ENCODE measurements around the gene KRCC1.

Gene KRCC1

DNA sequence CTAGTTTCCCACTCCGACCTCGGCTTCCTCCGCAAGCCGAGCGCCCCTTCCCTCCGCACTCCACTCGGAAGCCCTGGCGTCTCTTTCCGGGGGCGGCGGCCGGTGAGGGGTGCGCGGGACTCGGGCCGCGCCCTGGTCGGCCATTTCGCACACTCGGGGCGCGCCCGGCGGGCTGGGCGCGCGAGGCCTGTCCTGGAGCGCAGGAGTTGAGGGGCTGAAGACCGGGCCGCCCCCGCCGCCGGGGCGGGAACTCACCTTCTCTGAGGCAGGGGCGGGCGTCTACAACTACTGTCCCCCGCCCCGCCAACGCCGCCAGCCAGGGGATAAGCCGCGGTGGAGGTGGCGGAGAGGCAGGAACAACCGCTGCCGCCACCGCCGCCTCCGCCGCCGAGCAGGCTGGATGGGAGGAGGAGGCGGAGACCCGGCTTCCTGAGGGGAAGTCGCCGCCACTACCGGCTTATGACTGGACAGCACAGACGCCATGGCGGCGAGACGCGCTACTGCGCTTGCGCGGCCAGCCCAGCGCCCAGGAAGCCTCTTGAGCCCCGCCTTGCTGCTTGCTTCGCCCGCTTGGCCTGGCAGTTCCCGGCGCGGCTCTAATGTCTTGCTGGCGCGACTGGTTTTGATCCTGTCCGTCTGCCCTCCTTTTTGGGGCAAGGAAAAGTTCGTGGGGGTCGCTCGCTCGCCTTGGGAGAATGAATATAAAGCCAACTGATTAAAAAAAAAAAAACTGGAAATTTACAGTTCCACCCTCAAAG, at the start of gene KRCC1:
Gene KRCC1 (minus strand): TSS at position 413 of the 758 bp plus-strand sequence. CDS start 27,220 bp downstream, outside the sequence.
- H3K9me3 ChIP-seq (ENCODE audit: control insufficient read depth, low read length): no peaks in the 10 kb centered on the region
- no peaks in the 10 kb centered on the region for H3K27me3 ChIP-seq (ENCODE audit: control insufficient read depth, insufficient read depth, low read length)
- H3K4me1 ChIP-seq (ENCODE audit: control insufficient read depth, insufficient read depth, low read length): peaks cover 8% of the 10 kb centered on the region
- no peaks in the 10 kb centered on the region for H3K36me3 ChIP-seq (ENCODE audit: control insufficient read depth, insufficient read depth, low read length)
- peak within 1 kb of the TSS; percentile 96 for H3K9ac ChIP-seq (ENCODE audit: low read length)
- peak within 1 kb of the TSS; percentile 49 for H3K4me3 ChIP-seq (ENCODE audit: low read length)

DNA sequence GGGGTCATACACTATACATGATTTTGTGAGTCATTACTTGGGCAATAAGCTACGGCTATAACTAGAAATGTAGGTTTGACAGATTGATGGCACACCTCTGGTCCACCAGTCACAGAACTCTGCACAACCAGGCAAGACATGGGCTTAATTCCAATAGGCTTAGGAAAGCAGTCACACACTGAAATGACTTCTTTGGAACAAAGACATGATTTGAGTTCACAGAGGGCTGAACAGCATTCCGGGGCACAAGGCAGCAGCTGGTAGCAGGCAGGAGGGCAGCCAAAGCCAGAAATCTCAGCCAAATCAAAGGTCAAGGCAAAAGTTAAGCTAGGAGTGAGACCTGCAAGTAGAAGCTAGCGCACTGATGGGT, 44.9 kb upstream of the KRCC1 start:
- H3K36me3 ChIP-seq (ENCODE audit: control insufficient read depth, insufficient read depth, low read length): no peaks in the 10 kb centered on the region
- no peak overlapping the region for H3K9ac ChIP-seq (ENCODE audit: low read length)
- no peaks in the 10 kb centered on the region for H3K9me3 ChIP-seq (ENCODE audit: control insufficient read depth, low read length)
- H3K4me1 ChIP-seq (ENCODE audit: control insufficient read depth, insufficient read depth, low read length): no peaks in the 10 kb centered on the region
- no peak overlapping the region for H3K4me3 ChIP-seq (ENCODE audit: low read length)
- H3K27me3 ChIP-seq (ENCODE audit: control insufficient read depth, insufficient read depth, low read length): no peaks in the 10 kb centered on the region

DNA sequence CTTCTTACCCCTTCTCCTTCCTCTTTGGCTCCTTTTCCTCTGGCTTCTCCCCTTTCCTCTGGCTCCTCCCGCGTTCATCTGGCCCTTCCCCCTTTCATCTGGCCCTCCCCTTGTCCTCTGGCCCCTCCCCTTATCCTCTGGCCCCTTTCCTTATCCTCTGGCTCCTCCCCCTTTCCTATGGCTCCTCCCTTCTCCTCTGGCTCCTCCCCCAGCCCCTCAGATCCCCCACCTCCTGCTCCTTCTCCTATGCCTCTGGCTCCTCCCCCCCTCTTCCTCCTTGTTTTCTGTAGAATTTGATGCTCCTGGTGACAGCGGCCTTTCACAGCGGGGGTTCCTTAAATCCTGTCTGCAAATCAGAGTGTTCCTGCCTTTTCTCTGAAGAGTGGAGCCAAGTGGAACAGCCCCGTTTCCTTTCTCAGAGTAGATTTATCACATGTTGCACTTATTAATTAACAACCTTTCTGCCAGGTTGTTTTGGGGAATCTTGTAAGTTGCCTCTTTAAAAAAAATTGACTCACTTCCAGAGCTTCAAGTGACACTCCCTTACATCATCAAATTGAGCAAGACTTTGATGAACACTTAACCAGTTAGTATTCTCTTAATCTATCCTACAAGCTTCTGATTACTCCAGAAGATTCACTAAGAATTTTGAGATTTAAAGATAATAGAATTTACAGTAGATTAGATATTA, 44.4 kb upstream of the KRCC1 start:
- H3K27me3 ChIP-seq (ENCODE audit: control insufficient read depth, insufficient read depth, low read length): no peaks in the 10 kb centered on the region

DNA sequence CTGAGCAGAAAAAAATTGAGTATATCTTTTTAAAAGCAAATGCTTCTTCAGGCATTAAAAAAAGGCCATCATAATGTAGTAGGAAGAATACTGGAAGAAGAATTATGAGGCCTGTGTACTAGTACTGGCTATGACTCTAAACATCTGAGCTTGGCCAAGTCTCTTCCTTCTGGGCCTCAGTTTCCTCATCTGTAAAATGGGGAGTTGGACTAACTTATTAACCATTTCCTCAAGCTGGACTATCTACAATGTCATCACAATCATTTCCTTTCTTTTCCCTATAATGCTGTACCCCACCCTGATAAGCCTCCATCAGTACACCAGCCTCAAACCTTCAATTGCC, 42.9 kb upstream of the KRCC1 start:
- Histone ChIP-seq H3K36me3 (ENCODE audit: control insufficient read depth, insufficient read depth, low read length) (no peaks in the 10 kb centered on the region), H3K9me3 (ENCODE audit: control insufficient read depth, low read length) (no peaks in the 10 kb centered on the region), H3K4me1 (ENCODE audit: control insufficient read depth, insufficient read depth, low read length) (no peaks in the 10 kb centered on the region), H3K27me3 (ENCODE audit: control insufficient read depth, insufficient read depth, low read length) (no peaks in the 10 kb centered on the region), H3K4me3 (ENCODE audit: low read length) (no peak overlapping the region), H3K9ac (ENCODE audit: low read length) (no peak overlapping the region)

More for the DNA sequence above, 44.4 kb upstream of the KRCC1 start:
- Histone ChIP-seq H3K9me3 (ENCODE audit: control insufficient read depth, low read length) (no peaks in the 10 kb centered on the region), H3K4me1 (ENCODE audit: control insufficient read depth, insufficient read depth, low read length) (no peaks in the 10 kb centered on the region), H3K4me3 (ENCODE audit: low read length) (no peak overlapping the region), H3K36me3 (ENCODE audit: control insufficient read depth, insufficient read depth, low read length) (no peaks in the 10 kb centered on the region), H3K9ac (ENCODE audit: low read length) (no peak overlapping the region)

DNA sequence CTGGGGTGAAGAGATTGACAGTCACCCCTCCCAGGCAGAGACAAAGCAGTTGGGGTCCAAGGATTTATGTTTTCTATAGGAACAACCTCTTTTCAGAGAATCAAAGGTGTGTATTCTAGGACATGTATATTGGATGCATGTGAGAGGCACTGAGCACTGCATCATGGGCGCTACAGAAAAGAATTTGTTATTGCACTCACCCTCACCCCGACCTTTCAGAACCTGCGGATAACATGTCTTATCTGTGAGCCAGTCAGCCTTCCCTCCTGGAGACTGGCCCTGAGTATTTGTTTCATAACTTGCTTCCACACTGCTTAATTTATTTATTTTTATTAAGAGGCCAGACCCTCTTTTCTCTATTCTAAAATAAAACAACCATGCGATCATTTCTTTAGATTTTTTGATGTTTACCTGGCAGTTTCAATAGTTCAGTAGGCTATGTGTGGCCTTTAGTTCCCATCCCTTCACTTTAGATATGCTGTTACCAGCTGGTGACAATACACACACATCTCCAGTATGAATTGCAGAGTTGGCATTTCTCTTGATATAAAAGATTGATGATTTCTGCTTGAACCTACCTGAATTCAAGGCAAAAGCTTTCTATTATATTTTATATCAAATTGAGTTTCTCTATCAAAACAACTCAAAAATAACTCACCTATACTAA, 42.4 kb upstream of the KRCC1 start:
- no peak overlapping the region for H3K9ac ChIP-seq (ENCODE audit: low read length)
- no peak overlapping the region for H3K4me3 ChIP-seq (ENCODE audit: low read length)
- no peaks in the 10 kb centered on the region for H3K9me3 ChIP-seq (ENCODE audit: control insufficient read depth, low read length)
- no peaks in the 10 kb centered on the region for H3K36me3 ChIP-seq (ENCODE audit: control insufficient read depth, insufficient read depth, low read length)
- no peaks in the 10 kb centered on the region for H3K27me3 ChIP-seq (ENCODE audit: control insufficient read depth, insufficient read depth, low read length)
- H3K4me1 ChIP-seq (ENCODE audit: control insufficient read depth, insufficient read depth, low read length): no peaks in the 10 kb centered on the region

DNA sequence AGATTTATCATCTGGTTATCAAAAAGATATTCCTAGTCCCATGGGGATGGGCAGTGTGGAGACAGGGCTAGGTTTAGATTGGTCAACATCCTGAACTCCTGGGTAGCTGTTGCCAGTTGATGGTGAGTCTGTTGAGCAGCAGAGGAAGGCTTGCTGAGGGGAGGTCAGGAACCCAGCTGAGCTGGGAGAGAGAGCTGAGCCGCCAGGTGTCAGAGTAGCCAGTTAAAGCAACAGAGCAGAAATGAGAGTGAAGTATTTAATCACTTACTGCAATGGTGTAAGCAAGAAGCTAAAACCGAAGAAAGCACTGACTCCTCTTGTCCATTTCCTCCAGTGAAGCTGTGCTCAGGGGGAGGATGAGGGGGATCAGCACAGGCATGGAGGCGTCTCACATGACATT, 41.6 kb upstream of the KRCC1 start:
- H3K27me3 ChIP-seq (ENCODE audit: control insufficient read depth, insufficient read depth, low read length): no peaks in the 10 kb centered on the region
- no peak overlapping the region for H3K9ac ChIP-seq (ENCODE audit: low read length)
- H3K4me1 ChIP-seq (ENCODE audit: control insufficient read depth, insufficient read depth, low read length): no peaks in the 10 kb centered on the region
- no peak overlapping the region for H3K4me3 ChIP-seq (ENCODE audit: low read length)
- H3K36me3 ChIP-seq (ENCODE audit: control insufficient read depth, insufficient read depth, low read length): no peaks in the 10 kb centered on the region
- H3K9me3 ChIP-seq (ENCODE audit: control insufficient read depth, low read length): no peaks in the 10 kb centered on the region

DNA sequence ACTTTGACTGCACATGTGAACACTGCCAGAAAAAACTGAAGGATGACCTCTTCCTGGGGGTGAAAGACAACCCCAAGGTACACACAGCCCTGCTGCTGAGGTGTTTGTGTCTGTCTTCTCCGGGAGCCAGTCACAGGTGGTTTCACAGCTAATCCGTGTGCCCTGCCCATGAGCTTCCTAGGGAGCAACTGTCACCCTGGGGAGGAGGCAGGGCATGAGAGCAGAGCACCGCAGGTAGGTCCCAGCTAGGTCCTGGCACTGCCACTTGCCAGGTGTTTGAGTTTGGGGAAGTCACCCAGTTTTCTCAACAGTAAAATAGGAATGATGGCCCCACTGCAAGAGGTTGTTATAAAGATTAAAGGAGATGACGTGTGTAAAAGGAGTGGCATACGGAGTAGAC, 41.1 kb upstream of the KRCC1 start:
- H3K4me3 ChIP-seq (ENCODE audit: low read length): no peak overlapping the region
- H3K4me1 ChIP-seq (ENCODE audit: control insufficient read depth, insufficient read depth, low read length): no peaks in the 10 kb centered on the region
- no peaks in the 10 kb centered on the region for H3K27me3 ChIP-seq (ENCODE audit: control insufficient read depth, insufficient read depth, low read length)
- H3K36me3 ChIP-seq (ENCODE audit: control insufficient read depth, insufficient read depth, low read length): no peaks in the 10 kb centered on the region
- no peaks in the 10 kb centered on the region for H3K9me3 ChIP-seq (ENCODE audit: control insufficient read depth, low read length)
- no peak overlapping the region for H3K9ac ChIP-seq (ENCODE audit: low read length)

DNA sequence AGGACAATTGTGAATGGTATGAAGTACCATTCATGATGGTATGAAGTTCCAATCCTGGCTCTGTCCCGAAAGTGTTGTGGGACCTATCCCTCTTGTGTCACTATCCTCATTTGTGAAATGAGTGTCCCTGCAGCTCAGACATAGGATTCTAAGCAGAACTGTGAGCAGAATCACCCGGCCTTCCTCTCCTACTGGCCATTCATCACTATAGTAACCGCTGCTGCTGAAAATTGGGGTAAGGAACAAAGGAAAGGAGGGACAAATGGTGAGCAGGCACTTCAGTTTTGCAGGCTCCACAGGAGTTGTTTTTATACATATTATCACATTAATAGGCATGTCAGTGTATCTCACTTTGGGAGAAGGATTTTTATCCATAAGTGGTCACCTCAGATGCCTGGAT, 39.4 kb upstream of the KRCC1 start:
- no peak overlapping the region for H3K4me3 ChIP-seq (ENCODE audit: low read length)
- no peaks in the 10 kb centered on the region for H3K27me3 ChIP-seq (ENCODE audit: control insufficient read depth, insufficient read depth, low read length)
- H3K9me3 ChIP-seq (ENCODE audit: control insufficient read depth, low read length): no peaks in the 10 kb centered on the region
- no peaks in the 10 kb centered on the region for H3K4me1 ChIP-seq (ENCODE audit: control insufficient read depth, insufficient read depth, low read length)
- no peak overlapping the region for H3K9ac ChIP-seq (ENCODE audit: low read length)
- H3K36me3 ChIP-seq (ENCODE audit: control insufficient read depth, insufficient read depth, low read length): no peaks in the 10 kb centered on the region

DNA sequence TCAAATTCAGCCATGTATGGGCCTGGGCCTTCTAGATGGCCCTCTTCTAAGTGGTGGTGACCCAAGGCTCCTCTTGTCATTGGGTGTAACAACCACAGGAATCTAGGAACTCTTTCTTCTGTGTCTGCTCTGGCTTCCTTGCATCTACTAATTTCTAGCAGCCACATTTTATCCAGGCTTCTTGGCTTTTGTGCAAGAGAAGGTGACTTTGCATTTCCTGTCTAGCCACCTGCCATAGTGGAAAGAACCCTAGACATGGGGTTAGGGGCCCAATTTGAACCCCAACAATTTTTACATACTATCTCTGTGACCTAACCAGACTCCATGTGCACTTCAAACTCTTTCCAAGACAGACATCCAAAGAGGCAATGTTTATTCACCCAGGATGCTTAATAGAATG, 37.2 kb upstream of the KRCC1 start:
- H3K4me3 ChIP-seq (ENCODE audit: low read length): no peak overlapping the region
- H3K36me3 ChIP-seq (ENCODE audit: control insufficient read depth, insufficient read depth, low read length): no peaks in the 10 kb centered on the region
- no peaks in the 10 kb centered on the region for H3K9me3 ChIP-seq (ENCODE audit: control insufficient read depth, low read length)
- no peak overlapping the region for H3K9ac ChIP-seq (ENCODE audit: low read length)
- no peaks in the 10 kb centered on the region for H3K4me1 ChIP-seq (ENCODE audit: control insufficient read depth, insufficient read depth, low read length)
- no peaks in the 10 kb centered on the region for H3K27me3 ChIP-seq (ENCODE audit: control insufficient read depth, insufficient read depth, low read length)

DNA sequence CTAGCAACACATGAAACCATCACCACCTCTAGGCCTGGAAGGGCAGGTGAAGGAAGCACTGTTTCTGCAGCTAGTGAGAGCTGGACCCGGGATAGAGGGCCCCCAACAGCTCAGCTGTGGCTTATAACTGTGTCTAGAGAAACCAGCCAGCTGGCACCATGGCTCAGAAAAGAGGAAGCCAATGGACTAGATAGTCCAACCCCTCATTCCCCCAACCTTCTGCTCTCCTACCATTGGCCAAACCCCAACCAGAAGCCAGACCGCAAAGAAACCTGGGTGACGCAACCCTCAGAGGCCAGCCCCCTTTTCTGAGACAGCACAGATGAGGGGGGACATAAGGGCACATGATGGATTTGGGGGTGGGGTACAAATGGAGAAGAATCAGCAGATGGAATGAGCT, 36.4 kb upstream of the KRCC1 start:
- Histone ChIP-seq H3K4me3 (ENCODE audit: low read length) (no peak overlapping the region), H3K27me3 (ENCODE audit: control insufficient read depth, insufficient read depth, low read length) (no peaks in the 10 kb centered on the region), H3K9me3 (ENCODE audit: control insufficient read depth, low read length) (no peaks in the 10 kb centered on the region), H3K4me1 (ENCODE audit: control insufficient read depth, insufficient read depth, low read length) (no peaks in the 10 kb centered on the region), H3K36me3 (ENCODE audit: control insufficient read depth, insufficient read depth, low read length) (no peaks in the 10 kb centered on the region), H3K9ac (ENCODE audit: low read length) (no peak overlapping the region)

DNA sequence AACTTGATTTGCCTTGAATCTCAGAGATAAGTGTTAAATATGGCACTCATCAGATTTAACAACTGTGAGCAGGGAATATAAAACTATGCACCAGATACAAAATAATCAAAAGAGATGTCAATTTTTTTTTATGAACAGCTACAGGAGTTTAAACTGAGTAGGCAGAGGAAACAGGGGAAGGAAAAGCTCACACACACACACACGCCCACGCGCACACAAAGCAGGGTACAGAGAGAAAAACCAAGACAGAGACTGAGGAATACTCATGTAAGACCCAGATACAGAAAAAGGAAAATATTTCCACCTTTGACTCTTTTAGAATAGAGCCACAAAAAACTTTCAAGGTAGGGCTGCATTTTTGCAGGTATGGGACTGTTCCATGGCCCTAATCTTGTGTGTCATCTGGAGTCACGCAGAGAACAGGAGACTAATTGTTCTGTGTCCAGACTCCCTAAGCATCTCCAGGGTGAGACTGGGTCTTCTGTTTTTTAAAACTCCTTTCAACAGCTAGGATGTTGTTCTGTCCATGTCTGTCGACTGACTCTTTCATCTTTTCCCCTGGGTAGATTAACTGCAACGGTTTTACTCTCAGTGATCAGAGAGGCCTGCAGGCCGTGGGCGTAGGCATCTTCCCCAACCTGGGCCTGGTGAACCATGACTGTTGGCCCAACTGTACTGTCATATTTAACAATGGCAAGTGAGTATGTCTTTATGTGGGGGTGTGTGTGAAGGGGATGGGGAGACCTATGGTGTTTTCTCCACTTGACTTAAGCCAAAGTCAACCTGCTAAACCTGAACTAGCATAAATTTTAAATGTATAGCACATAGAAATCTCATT, 35.1 kb upstream of the KRCC1 start:
- H3K9me3 ChIP-seq (ENCODE audit: control insufficient read depth, low read length): no peaks in the 10 kb centered on the region
- no peak overlapping the region for H3K4me3 ChIP-seq (ENCODE audit: low read length)
- no peaks in the 10 kb centered on the region for H3K4me1 ChIP-seq (ENCODE audit: control insufficient read depth, insufficient read depth, low read length)
- H3K27me3 ChIP-seq (ENCODE audit: control insufficient read depth, insufficient read depth, low read length): no peaks in the 10 kb centered on the region
- no peak overlapping the region for H3K9ac ChIP-seq (ENCODE audit: low read length)
- no peaks in the 10 kb centered on the region for H3K36me3 ChIP-seq (ENCODE audit: control insufficient read depth, insufficient read depth, low read length)

DNA sequence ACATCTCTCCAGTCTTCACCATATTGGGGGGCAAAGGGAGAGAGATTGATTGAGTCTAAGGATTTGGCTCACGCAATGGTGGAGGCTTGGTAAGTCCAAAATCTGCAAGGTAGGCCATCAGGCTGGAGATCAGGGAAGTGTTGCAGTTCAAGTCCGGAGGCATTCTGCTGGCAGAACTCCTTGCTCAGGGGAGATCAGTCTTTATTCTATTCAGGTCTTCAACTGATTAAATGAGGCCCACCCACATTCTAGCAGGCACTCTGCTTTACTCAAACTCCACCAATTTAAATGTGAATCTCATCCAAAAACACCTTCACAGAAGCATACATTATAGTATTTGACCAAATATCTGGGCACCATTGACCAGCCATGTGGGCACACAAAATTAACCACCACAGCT, 33.4 kb upstream of the KRCC1 start:
- no peaks in the 10 kb centered on the region for H3K9me3 ChIP-seq (ENCODE audit: control insufficient read depth, low read length)
- no peaks in the 10 kb centered on the region for H3K27me3 ChIP-seq (ENCODE audit: control insufficient read depth, insufficient read depth, low read length)
- no peak overlapping the region for H3K4me3 ChIP-seq (ENCODE audit: low read length)
- no peak overlapping the region for H3K9ac ChIP-seq (ENCODE audit: low read length)
- no peaks in the 10 kb centered on the region for H3K4me1 ChIP-seq (ENCODE audit: control insufficient read depth, insufficient read depth, low read length)
- H3K36me3 ChIP-seq (ENCODE audit: control insufficient read depth, insufficient read depth, low read length): no peaks in the 10 kb centered on the region

Measured in mucosa of stomach (tissue), 1 donor.